ENCODE results near the gene MVB12B.

Gene MVB12B

GRCh38 chr9:126363847-126364671, 37.4 kb downstream of the MVB12B start:
- no peak for DNase-seq

DNA sequence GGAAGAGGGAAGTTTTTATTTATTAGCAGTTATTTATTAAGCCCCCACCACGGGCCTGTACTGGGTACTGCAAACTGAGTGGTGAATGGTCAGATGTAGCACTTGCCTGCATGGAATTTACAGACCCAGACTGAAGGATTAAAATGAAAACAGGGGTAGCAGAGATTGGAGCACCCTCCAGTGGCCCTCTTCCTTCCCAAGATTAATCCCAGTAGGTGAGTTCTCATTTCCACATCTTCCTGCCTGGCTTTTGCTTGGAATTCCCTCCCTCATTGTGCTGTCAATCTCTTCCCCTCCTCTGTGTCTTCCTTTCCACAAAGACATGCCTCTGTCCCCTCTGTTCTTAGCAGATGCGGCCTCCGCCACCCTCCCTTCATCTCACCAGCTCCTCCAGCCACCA, 39.2 kb downstream of the MVB12B start:
- DNase-seq = no peak

DNA sequence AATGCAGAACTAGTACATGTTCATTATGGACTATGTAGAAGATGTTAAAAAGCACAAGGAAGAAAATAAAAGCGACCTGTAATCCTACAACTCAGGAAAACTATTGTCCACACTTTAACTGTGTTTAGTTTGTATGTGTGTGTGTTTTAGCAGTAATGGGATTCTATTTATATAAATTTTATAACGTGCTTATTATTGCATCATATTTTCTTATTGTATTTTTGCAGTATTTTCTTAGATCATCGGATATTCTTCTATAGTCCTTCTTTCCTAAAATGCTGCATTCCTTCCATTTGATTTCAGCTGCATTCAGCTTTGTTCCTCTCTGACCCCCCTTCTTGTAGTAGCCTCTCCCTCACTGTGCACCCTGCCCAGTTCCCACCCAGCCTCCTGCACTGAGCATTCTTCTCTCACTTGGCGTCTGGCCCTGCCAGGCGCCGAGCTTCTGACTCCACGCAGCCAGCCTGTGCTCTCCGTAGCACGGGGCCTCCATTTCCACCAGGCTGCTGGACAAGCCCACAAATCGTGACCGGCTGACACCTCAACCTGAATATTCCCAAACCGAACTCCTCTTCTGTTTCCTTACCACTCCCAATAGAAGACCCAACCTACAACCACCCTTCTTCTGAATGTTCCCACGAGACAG, 39.9 kb downstream of the MVB12B start:
- DNase-seq = no peak

- no peak for DNase-seq
Observed at GRCh38 chr9:126367139-126367538, 40.5 kb downstream of the MVB12B start.

GRCh38 chr9:126367616-126368015, 41.0 kb downstream of the MVB12B start:
- no peak for DNase-seq

DNA sequence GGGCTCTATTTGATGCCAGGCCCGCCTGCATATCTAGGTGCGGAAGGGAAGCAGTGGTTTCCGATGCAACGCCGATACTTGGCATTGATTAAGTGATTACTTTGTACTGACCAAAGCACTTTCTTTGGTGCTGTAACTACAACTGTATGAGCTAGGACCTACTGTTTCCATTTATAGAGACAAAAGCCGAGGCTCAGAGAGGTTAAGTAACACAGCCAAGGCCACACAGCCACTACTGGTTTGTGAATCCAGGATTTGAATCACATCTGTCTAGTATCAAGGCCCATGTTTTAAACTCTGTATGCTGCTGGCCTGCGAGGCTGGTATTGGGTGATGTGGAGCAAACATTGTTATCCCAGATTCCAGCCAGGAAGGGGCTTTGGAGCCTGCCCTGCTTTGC, 41.4 kb downstream of the MVB12B start:
- DNase-seq = no peak

GRCh38 chr9:126371007-126371870, 44.6 kb downstream of the MVB12B start:
- no peak for DNase-seq

DNA sequence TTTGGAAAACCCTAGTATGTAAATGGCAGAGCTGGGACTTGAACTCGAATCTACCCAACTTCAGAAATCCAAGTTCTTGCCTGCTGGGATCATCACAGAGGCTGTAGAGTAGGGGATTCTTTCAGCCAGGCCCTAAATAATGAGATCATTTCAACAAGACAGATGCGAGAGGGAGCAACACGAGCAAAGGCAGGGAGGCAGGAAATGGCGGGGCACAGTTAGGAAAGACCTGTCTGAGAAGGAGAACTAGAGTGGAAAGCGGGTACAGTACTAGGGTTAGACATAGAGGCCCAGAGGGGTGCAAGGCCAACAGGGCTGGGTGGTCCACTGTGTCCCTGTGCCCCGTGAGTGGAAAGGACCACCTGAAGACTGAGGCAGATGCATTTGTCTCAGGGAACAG, 46.1 kb downstream of the MVB12B start:
- no peak for DNase-seq

DNA sequence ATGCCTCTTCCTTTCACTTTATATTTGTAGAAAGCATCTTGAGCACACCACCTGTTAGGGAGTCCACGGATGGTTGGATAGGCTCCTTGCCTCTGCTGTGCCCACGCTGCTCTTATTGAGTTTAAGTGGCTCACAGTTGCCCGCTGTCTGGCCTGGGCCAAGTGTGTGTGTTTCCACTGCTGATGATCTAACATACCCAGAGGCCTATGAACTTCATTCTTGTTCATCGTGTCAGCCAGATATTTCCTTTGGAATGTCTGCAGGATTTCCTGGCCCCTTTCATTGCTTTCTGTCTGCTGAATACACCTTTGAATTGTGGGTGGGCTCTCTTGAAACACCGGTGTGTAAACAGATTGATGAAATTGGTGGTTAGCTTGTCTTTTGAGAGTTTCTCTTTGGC, 46.6 kb downstream of the MVB12B start:
- DNase-seq = no peak

- no peak for DNase-seq
Observed at GRCh38 chr9:126374366-126374781, 47.7 kb downstream of the MVB12B start.

DNA sequence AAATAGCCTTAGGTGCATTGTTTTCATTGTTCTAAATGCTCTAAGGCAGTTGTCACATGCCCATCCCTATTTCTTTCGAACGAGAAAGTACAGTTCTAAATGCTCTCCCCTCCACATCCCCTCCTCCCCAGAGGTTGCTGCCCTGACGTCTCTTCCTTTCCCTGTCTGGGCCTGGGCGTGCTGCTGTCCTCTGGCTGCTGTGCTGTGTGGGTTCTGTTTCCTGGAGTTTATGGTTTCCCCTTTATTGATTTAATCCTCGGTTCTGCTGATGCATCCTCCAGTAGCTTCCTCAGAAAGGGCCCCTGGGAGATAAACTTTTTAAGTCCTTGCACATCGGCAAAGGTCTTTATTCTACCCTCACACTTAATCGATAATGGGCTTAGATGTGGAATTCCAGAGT, 48.8 kb downstream of the MVB12B start:
- DNase-seq = no peak

DNA sequence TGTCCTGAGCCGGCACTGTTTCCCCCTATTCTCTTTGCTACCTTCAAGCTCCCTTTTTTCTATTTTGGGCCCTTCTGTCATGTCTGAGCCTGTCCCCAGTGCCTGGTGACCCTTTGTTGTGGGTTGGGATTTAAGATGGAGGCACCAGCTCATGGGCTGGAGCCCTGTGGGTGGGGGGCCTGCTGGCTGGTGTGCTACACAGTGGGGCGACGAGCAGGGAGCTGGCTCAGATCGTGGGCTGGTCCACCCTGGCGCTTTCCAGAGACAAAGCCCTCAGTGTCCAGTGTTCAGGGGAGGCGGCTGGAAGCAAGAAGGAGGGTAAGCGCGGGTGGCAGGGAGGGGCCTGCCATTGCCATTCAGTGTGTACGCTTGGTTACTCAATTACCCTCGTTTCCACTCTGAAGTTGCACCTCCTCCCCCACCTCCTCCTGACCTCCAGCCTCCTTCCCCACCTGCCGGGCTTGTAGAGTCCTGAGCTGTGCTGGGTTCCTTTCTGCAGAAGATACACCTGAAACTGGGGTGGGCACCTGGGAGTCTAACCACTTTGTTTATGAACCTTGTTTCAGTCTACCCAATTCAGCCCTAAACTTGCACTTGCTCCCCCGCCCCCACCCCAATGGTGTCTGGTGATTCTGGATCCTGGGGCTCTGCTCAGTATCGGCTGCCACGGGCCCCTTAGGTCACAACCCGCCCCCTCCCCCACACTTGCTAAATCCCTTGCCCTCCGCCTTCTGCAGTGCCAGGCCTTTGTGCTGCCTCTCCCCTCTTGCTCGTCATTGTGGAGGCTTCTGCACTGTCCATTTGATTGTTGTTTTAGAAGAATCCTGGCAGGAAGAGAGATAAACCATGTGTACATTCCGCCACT, 49.9 kb downstream of the MVB12B start:
- DNase-seq = no peak

DNA sequence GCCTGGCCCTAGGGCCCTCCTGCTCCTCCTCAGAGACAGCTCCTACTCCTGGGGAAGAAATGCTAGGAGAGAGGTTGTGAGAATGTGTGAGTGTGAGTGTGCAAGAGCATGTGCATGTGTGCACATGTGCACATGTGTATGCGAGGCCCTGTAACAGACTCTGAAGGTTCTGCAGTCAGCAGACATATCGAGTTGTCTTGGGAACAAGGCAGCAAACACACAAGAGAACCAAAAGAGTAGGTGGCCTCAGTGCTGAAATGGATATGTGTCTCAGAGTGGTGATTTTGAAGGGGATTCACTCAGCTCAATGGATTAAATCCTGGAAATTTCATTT, 50.5 kb downstream of the MVB12B start:
- DNase-seq = no peak

GRCh38 chr9:126377536-126377935, 50.9 kb downstream of the MVB12B start:
- no peak for DNase-seq

- DNase-seq = no peak
Observed at GRCh38 chr9:126378761-126379160, 52.1 kb downstream of the MVB12B start.

DNA sequence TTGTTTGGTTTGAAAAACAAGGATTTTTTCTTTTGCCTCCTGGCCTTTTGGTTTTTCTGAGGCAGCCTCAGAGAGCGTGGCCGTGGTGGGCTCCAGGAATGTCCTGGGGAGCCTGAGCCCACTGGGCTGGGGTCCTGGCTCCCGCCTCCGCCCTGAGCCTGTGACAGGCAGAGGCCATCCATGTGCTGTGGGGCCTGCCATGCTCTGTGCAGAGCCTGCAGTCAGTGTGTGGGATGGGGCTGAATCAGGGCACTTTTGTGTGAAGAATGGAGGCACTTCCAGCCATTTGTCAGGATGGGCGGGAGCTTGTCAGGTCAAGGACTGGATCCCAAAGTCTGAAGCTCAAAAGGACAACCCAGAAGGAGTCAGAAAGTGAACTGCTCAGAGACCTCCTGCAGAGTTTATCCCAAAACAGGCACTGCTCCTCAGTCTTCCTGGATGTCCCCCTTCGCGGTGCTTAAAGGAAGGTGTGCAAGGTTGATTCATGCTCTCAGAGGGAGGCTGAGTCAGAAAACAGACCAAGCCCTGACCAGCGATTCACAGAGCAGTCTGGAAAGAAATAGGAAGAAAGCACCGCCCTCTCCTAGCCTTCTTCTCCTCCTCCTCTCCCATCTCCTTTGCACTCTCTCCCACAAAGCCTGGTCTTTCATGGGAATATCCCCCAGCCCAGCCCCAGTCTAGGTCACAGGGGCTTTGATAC, 53.2 kb downstream of the MVB12B start:
- DNase-seq = no peak

- DNase-seq = no peak
Observed at GRCh38 chr9:126380447-126380846, 53.8 kb downstream of the MVB12B start.

DNA sequence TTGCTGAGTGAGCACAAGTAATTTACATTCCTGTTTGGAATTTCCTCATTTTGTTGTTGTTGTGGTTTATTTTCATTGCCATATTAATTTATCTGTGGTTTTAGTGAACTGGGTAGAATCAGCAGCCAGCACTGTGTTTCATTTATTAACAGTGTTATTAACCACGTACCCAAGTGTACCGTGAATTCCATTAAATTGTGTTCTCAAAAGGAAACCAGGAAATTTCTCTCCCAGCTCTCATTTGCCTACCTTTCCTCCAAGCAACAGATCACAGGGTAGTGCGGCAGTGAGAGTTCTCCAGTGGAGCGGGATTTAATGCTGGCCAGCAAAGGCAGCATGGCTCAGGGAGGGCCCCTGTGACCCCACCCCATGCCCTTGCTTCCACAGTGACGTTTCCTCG, 54.6 kb downstream of the MVB12B start:
- no peak for DNase-seq

DNA sequence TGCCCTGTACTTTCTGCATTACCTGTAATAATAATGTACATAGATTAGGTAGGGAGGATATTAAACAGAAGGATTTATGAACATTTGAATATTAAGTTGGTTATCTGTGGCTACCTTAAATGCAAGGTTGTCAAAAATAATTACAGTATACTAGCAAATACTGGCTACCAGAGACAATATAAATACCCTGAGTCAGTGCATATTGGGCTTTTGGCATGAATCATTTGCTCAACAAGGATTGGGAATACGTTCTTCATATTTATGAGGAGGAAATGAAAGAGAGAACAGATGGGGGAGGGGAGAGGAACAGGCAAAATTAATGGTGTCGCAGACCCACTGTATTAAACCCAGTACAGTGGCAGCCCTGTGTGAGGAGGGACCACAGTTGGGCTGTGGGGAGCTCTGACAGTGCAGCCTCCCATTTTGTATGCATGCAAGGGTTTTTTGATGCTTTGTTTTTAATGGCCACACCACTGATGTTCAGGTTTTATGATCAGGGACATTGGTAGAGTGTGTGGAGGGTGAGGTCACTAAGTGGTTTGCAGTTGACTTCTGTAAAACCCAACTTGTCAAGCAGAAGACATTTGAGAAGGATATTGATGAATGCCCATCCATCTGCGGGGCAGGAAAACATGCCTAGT, 56.9 kb downstream of the MVB12B start:
- no peak for DNase-seq

DNA sequence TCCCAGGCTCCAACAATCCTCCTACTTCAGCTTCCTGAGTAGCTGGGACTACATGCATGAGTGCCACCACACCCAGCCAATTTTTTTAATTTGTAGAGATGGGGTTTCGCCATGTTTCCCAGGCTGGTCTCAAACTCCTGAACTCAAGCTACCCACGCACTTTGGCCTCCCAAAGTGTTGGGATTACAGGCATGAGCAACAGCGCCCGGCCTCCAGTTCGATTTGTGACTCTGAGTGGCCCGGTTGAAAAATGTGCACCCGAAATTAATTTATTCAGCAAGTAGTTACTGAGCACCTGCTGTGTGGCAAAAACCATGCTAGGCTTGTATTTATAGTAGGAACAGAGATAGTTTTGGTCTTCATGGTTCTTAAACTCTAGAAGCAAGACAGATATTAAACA, 58.3 kb downstream of the MVB12B start:
- no peak for DNase-seq

DNA sequence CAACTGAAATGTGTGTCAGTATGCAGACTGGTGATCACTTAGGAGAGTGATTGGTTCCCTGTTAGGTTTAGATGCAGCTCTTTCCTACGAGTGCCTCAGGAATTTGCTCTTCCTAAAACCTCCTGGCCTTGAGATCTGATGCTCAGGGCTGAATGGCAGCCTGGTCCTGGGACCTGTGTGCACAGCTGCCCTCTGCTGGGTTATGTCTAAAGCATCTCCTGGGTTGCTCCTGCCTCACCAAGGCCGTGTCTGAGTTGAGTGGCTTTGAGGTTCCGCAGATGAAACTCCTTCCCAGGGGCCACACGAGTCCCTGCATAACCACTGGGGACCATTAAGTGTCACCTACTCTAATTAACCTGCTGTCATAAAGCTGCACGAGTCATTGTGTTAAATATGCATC, 59.5 kb downstream of the MVB12B start:
- DNase-seq = no peak

DNA sequence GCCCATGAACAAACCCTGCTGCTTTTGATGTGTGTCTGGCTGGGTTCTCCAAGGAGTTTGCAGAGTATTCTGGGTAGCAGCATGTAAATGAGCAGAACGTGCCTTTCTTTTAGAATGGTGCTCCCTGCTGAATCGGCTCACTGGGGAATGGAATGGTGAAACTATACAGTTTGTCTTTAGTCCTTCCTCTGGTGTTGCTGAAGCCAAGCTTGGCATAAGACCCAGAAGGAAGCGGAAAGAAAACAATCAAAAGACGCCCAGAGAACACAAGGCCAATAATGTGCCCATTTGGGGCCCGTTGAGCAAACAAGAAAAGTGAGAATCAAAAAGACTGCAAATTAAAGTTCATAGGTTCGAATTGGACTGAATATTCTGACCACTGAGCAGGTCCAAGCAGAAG, 60.1 kb downstream of the MVB12B start:
- DNase-seq = no peak
